ENCODE measurements around the gene PIEZO1.

GRCh38 chr16:88774544-88775393 is 10.3 kb downstream of the PIEZO1 start:
- TF ChIP-seq POLR2AphosphoS5 (IDR thresholded peaks at IDR 0.05; ENCODE audit: borderline replicate concordance, low read depth, low read length) = no peak
- TF ChIP-seq EZH2 (IDR thresholded peaks at IDR 0.05) = no peak

Measured in SK-N-MC (cell line).